Ovary (tissue), 9 donors: ENCODE measurements around the gene RC3H1. TPM values are rescaled to one million over a fixed set of nuclear protein-coding genes. Genes with fewer than 3 reads are reported as not detected.
"Not testable (repeated sequence)": the region's sequence is repeated elsewhere in the genome, so short reads cannot be mapped to it uniquely, and the experiment has no call there.

Experiments used
- DNase-seq, 5 donors: peaks; one replicate each; pipeline ENCODE4 v3.0.0-alpha.2; 2019 to 2020
- H3K27ac ChIP-seq, 2 donors: fragments of 200-600 bp; one replicate each; pipeline versions ENCODE4 v1.5.1 to v1.8.0; 2019 to 2022
- H3K27me3 ChIP-seq: fragments of 200-600 bp; one replicate; pipeline ENCODE4 v1.8.0; 2022
- H3K36me3 ChIP-seq: fragments of 200-600 bp; sonication (generic); one replicate; pipeline ENCODE4 v1.5.1; 2019
- H3K4me1 ChIP-seq: one replicate; pipeline ENCODE4 v1.8.1; 2013; ENCODE audit warnings: mild to moderate bottlenecking, moderate library complexity; ENCODE audit not compliant: insufficient read depth
- H3K4me3 ChIP-seq: fragments of 200-600 bp; sonication (generic); one replicate; pipeline ENCODE4 v1.5.1; 2017
- H3K9me3 ChIP-seq, 2 donors: fragments of 200-600 bp in 1 of 2; sonication (generic) in 1 of 2; one replicate each; pipeline versions ENCODE4 v1.5.1 to v1.8.1; 2013 to 2019; ENCODE audit warnings: mild to moderate bottlenecking in 1 of 2, moderate library complexity in 1 of 2
- EP300 ChIP-seq: sonication (generic); formaldehyde crosslinking; IDR thresholded peaks from one replicate; pipeline ENCODE4 v1.6.1; 2017; ENCODE audit warnings: antibody characterized with exemption
- POLR2A ChIP-seq: fragments of 450-650 bp; IDR thresholded peaks from one replicate; pipeline ENCODE4 v1.6.1; 2017; ENCODE audit warnings: antibody characterized with exemption, mild to moderate bottlenecking, moderate library complexity
- WGBS, 3 donors: extraction: QIAGEN DNeasy Blood & Tissue Kit in 1 of 3; methylation state at CpG; one replicate each; pipeline versions ENCODE4 v1.1.5 to v1.1.7; 2013 to 2017; 5-methylcytosine and 5-hydroxymethylcytosine counted together
- intact Hi-C, 4 donors: fragments of 100-400 bp; cut with DNase I; formaldehyde crosslinking; loops; one replicate each; pipeline versions ENCODE4 v1.11.0 to v1.15.1; 2022 to 2023
- polyA plus RNA-seq, 2 donors: library from polyadenylated mRNA; stranded (reverse); fragments of 200-250 nt in 1 of 2; fragments of 350-450 nt in 1 of 2; fragmentation: Illumina TruSeq in 1 of 2; extraction: RNeasy Lipid Tissue Mini Kit (QIAGEN cat#74804) in 1 of 2; gene quantifications; one replicate each; pipeline ENCODE4 v1.2.3, GENCODE V29; 2013 to 2014
- total RNA-seq, 7 donors: library from RNA; depleted of rRNA in 2 of 7; stranded (reverse); fragments of >200 nt in 2 of 7; fragmentation: NEBNext Ultra II Directional in 3 of 7; extraction: Animal tissue kit (Norgen Biotek cat#: 25700) in 3 of 7; gene quantifications; one replicate each; pipeline versions ENCODE4 v1.1.0 to v1.2.4, GENCODE V29; 2016 to 2023
- TF ChIP-seq, protein P1 (sequence below), 3 donors: fragments of 450-650 bp in 2 of 3; fragments of 200-600 bp in 1 of 3; IDR thresholded peaks; one replicate each; pipeline versions ENCODE4 v1.5.1 to v1.8.0; 2016 to 2022; ENCODE audit warnings: antibody characterized with exemption in 3 of 3, mild to moderate bottlenecking in 1 of 3
- donor health status: DM: no; HTN: no; CAD: no; lungs with moderate emphysema.
- donor health status: DM: no; HTN: no; CAD: no.
- donor health status: Bipolar disorder and iron deficiency.
- donor health status: DM: yes; HTN: yes; CAD: no.
- donor health status: DM: no; HTN: no; CAD: no.
- donor health status: DM: yes; HTN: yes; CAD: no.

Gene RC3H1
- total and polyA plus RNA-seq, 9 donors: 4.6 to 33.8 (median 26.5) TPM

DNA sequence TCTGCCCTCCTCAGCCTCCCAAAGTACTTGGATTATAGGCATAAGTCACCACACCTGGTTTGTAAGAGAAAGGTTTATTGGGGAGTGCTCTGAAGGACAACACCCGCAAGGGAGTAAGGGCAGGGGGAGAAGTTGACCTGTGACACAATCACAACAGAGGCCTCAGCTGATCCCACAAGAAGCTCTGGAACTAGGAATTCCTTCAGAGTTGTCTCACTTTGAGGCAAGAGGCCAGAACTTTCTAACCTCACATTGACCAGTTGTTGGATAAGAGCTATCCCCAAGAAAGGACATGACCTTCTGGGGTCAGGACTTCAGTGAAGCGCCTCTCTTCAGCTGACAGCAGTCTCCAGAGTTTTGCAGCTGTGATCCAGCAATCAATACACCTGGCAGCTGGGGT, 27.4 kb upstream of the RC3H1 start:
- WGBS, 3 donors: 91 to 100% (median 94%) methylated on average over 2 of the region's 2 CpGs
- Histone ChIP-seq H3K4me1 (no peaks in the 10 kb centered on the region), H3K9me3 (no peaks in the 10 kb centered on the region), H3K27ac (no peak overlapping the region), H3K36me3 (no peaks in the 10 kb centered on the region), H3K4me3 (no peak overlapping the region), H3K27me3 (no peaks in the 10 kb centered on the region)
- no peak for TF ChIP-seq POLR2A
- TF ChIP-seq, protein P1, sequence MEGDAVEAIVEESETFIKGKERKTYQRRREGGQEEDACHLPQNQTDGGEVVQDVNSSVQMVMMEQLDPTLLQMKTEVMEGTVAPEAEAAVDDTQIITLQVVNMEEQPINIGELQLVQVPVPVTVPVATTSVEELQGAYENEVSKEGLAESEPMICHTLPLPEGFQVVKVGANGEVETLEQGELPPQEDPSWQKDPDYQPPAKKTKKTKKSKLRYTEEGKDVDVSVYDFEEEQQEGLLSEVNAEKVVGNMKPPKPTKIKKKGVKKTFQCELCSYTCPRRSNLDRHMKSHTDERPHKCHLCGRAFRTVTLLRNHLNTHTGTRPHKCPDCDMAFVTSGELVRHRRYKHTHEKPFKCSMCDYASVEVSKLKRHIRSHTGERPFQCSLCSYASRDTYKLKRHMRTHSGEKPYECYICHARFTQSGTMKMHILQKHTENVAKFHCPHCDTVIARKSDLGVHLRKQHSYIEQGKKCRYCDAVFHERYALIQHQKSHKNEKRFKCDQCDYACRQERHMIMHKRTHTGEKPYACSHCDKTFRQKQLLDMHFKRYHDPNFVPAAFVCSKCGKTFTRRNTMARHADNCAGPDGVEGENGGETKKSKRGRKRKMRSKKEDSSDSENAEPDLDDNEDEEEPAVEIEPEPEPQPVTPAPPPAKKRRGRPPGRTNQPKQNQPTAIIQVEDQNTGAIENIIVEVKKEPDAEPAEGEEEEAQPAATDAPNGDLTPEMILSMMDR (IDR thresholded peaks at IDR 0.05): no peak
- no peak for TF ChIP-seq EP300
- intact Hi-C loops: no loop called here
- no peak for DNase-seq

DNA sequence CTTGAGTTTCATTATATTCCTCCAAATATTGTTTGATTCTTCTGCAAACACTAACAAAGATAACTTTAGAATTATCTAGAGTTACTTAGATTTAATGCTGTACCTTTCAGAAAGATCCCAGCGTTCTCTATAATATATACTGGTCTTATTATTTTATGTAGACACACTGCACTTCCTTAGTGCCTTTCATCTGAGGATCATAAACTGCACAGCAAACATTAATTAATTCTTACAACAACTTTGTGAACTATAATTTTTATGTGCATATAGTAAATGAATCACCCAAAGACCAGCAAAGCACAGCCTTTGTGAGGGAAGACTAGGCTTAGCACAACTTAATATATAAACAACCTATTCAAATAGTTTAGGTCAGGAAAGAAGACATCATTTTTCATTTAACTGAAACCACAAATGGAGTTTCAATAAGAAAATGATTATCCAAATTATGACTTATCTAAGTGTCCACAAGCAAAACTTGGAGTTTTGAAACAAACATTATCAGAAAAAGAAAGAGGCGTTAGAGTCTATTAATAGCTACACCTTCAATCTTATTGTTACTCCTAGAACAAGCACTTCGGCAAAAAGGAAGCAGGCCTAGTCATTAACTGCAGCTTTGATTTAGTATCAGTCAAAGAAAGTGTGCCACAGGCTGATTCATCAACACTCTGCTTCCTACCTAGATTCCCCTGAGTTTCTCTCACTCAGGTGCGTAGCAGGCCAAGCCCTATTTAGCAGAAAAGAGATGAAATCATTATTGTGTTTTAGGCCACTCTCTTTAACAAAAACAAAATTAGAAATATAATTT, 22.5 kb upstream of the RC3H1 start:
- no peak for DNase-seq
- no peaks in the 10 kb centered on the region for H3K36me3 ChIP-seq
- no peaks in the 10 kb centered on the region for H3K4me1 ChIP-seq
- H3K4me3 ChIP-seq: no peak overlapping the region
- intact Hi-C loops: no loop called here
- 70 to 83% (median 77%) methylated on average over 4 of the region's 4 CpGs for WGBS, 3 donors
- H3K27me3 ChIP-seq: no peaks in the 10 kb centered on the region
- no peak overlapping the region for H3K27ac ChIP-seq
- H3K9me3 ChIP-seq: no peaks in the 10 kb centered on the region
- TF ChIP-seq POLR2A: no peak
- TF ChIP-seq EP300: no peak
- TF ChIP-seq, protein P1 (IDR thresholded peaks at IDR 0.05): no peak

DNA sequence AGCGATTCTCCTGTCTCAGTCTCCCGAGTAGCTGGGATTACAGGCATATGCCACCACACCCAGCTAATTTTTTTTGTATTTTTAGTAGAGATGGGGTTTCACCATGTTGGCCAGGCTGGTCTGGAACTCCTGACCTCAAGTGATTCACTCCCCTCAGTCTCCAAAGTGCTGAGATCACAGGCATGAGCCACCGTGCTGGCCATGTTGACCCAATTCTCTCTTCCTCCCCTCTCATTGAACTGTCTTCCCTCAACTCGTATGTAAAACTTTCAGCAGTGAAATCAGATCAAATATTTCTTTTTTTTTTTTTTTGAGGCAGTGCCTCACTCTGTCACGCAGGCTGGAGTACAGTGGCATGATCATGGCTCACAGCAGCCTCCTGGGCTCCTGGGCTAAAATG, 20.4 kb upstream of the RC3H1 start:
- H3K4me3 ChIP-seq, H3K27ac ChIP-seq, H3K4me1 ChIP-seq, H3K27me3 ChIP-seq, intact Hi-C loops, H3K9me3 ChIP-seq, H3K36me3 ChIP-seq, DNase-seq: not testable (repeated sequence)
- WGBS, 3 donors: 70 to 77% (median 73%) methylated on average over 5 of the region's 5 CpGs

DNA sequence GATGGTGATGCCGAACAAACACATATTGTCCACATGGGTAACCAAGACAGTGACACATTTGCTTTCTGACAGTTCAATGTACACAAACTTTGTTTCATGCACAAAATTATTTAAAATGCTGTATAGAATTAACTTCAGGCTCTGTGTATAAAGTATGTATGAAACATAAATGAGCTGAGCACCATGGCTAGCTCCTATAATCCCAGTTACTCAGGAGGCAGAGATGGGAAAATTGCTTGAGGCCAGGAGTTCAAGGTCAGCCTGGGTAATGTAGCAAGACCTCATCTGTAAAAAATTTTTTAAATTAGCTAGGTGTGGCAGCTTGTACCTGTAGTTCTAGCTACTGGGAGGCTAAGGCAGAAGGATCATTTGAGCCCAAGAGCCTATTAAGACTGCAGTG, 19.2 kb upstream of the RC3H1 start:
- H3K27ac ChIP-seq: no peak overlapping the region
- no peaks in the 10 kb centered on the region for H3K4me1 ChIP-seq
- DNase-seq: no peak
- intact Hi-C loops: no loop called here
- no peaks in the 10 kb centered on the region for H3K9me3 ChIP-seq
- H3K27me3 ChIP-seq: no peaks in the 10 kb centered on the region
- no peak for TF ChIP-seq POLR2A
- TF ChIP-seq, protein P1 (IDR thresholded peaks at IDR 0.05): no peak
- H3K36me3 ChIP-seq: no peaks in the 10 kb centered on the region
- WGBS, 3 donors: 95 to 97% (median 97%) methylated on average over 1 of the region's 1 CpG
- no peak overlapping the region for H3K4me3 ChIP-seq

DNA sequence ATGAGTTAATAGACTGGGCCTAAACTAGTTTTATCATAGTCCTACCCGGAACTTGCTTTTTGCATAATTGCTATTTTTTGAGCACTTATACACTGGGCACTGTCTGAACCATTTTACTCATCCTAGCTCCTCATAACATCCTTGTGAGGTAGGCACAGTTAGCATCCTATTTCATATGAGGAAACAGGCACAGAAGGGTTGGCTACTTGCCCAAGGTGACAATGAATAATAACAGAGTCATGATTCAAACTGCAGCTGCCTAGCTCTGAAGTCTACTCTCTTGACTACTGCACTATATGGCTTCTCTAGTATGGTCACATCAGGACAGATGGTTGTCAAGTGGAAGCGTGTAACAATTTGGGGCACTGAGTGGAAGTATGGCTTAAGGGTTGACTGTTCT, 18.2 kb upstream of the RC3H1 start:
- Histone ChIP-seq H3K27ac (no peak overlapping the region), H3K36me3 (no peaks in the 10 kb centered on the region), H3K9me3 (no peaks in the 10 kb centered on the region), H3K4me3 (no peak overlapping the region), H3K27me3 (no peaks in the 10 kb centered on the region), H3K4me1 (no peaks in the 10 kb centered on the region)
- WGBS, 3 donors: 72 to 80% (median 76%) methylated on average over 2 of the region's 2 CpGs
- intact Hi-C loops: no loop called here
- TF ChIP-seq, protein P1 (IDR thresholded peaks at IDR 0.05): no peak
- TF ChIP-seq POLR2A (no peak), EP300 (no peak)
- DNase-seq: no peak
